IPS-18c (cell line): ENCODE measurements around the gene ITPRID1.

Experiments
- H3K4me3 ChIP-seq: 2 replicates; pipeline ENCODE4 v1.7.0; 2013; ENCODE audit warnings: low read depth, mild to moderate bottlenecking, low read length, moderate library complexity; ENCODE audit not compliant: insufficient read depth
- H3K9me3 ChIP-seq: one replicate; pipeline ENCODE4 v1.6.1; 2013; ENCODE audit warnings: mild to moderate bottlenecking, low read length, moderate library complexity; ENCODE audit not compliant: control insufficient read depth, insufficient read depth

ITPRID1 gene

DNA sequence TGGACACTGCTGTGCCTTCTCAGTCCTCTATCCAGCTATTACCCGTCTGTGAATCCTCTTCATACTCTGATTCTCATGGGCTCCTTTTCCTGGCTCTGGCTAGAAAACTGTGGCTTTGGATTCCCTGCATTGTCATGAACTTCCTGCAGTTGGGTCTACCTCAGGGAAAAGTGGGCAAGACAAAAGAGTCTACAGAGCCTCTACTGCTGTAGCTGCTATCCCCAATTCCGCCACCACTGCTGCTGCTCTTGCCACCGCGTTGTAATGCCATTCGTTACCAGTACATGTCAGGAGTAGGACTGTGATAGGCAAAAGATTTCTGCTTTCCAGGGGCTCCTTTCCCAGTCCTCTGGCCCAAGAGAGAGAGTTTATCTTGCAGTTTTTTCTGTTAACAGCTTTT is 149.2 kb downstream of the ITPRID1 start:
- H3K4me3 ChIP-seq: no peak overlapping the region
- no peaks in the 10 kb centered on the region for H3K9me3 ChIP-seq

DNA sequence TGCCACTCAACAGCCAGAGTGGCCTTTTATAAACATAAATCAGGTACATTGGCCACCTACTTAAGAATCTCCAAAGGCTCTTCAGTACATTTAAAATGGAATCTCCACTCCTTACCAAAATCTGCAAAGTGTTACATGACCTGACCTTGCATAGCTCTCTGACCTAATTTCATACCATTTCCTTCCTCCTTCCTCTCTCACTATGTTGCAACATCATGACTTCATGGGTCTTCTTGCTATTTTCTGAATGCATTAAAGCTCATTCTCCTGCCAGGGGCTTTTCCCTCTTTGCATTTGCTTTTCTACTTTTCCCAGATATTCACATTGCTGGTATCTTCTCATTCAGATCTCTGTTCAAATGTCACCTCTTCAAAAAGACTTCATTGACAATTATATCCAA is 151.0 kb downstream of the ITPRID1 start:
- no peaks in the 10 kb centered on the region for H3K9me3 ChIP-seq

DNA sequence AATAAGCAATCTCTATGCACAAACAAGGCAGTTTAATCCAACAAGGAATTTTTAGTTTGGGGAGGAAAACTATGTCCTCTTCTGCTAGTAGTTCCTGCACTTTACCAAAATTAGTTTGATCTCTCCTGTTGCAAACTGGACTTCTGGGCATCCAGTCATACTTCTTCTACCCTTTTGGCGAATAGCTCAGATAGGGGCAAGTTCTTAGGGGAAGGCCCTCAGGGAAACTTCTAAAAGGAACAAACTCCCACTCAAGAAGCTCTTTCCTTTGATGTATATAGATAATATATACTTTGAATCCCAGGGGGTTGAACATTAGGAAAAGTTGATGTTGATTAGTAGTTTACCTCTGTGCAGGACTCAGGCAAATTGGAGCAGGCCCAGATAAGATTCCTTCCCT is 151.7 kb downstream of the ITPRID1 start:
- H3K4me3 ChIP-seq: no peak overlapping the region

More for the DNA sequence above, 151.0 kb downstream of the ITPRID1 start:
- no peak overlapping the region for H3K4me3 ChIP-seq

GRCh38 chr7:31669461-31669860 is 155.6 kb downstream of the ITPRID1 start:
- no peaks in the 10 kb centered on the region for H3K9me3 ChIP-seq
- no peak overlapping the region for H3K4me3 ChIP-seq

More for the DNA sequence above, 151.7 kb downstream of the ITPRID1 start:
- H3K9me3 ChIP-seq: no peaks in the 10 kb centered on the region

DNA sequence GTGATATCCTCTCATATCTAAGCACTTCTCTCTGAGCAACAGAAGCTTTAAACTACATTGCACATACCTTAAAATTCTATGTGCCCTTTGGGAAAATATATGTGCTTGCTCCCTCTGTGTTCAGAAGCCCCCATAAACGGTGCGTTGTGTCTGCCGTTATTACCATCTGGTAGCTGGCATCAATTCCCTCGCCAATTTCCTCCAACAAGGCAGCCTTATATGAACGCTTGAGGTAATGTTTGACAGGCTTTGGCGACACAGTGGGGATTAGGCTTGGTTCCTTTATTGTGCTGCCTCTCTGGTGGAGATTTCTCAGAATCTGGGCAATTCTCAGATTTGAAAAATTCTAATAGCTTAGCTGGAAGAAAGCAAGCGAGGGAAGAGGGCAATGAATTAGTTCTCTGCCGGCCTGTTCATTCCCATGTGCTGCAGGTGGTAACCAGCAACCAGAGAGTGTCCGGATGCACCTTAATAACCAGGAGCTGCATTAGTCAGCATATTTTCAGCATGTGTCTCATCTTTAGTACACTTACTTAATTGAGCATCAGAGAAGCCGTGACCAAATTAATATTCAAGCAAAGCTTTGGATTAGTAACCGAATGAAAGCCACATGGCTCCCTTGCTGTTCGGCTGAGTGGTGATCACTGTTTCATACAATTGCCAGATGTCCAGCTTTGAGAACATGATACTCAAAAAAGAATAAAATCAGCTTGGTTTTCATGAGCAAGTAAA is 165.8 kb downstream of the ITPRID1 start:
- Histone ChIP-seq H3K9me3 (no peaks in the 10 kb centered on the region), H3K4me3 (no peak overlapping the region)

DNA sequence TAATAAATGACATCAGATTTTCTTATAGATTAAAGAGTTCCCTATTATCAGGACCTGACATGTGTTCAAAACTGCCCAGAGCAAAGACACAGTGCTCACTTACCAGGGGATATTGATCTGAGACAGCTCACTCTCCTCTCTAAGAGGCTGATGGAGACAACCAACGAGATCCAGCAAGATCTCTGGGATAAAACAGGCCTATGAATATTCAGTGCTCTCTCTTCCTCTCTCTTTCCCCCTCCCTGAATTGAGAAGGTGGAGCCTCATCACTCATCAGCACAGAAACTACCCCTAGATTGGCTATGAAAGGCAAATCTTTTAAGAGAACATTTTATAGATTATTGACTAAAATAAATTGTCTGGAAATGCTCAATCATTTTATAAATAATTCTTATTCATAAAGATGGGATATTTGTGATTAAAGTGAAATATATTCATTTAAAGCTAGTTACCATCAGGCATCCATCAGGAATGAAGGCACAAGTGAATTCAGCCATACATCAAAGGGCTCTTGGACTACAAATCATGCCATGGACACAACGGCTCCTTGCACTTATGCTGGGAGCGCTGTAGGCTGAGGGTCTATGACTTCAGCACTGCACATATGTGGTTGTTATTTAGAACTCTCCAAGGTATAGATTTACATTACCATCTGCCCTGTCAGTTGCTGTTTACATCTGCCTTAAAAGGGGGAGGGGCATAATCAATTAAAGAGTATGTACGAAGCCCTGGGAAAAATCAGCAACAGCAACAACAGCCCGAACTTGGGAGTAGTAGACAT is 169.7 kb downstream of the ITPRID1 start:
- no peaks in the 10 kb centered on the region for H3K9me3 ChIP-seq
- H3K4me3 ChIP-seq: no peak overlapping the region

DNA sequence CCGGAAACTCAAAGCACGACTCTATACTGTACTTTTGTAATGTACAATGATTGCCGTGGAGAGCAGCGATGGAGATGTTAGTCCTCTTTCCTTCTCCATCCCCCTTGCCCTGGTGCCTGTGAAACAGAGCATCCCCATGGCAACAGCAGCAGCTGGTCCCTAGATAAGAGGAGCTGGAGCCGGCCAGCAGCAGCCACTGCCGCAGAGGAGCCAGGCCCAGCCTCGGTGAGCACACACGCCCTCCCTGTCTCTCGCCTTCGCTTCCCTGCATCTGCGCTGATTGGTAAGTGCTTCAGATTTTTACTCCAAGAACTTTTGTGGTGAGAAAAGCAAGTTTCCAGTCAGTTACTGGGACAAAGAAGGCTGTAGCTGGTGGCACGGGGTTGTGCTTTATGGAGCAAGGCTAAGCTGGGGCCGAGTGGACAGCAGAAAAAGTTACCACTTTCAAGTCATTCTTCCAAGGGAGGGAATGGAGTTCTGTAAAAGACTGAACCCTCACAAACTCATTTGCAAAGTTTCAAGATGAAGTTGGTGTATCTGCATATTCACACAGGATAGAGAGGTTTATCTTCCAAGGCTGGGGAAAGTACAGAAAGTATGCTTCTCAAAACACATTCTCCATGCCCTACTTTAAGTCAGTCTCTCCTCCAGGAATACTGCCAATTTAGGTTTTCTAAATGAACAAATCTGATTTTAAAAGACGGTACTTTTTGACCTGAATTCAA is 173.3 kb downstream of the ITPRID1 start, which contains the start of gene PPP1R17:
Gene PPP1R17 (plus strand): TSS at position 192 of the 725 bp plus-strand sequence. CDS start 5,227 bp downstream, outside the sequence.
- Histone ChIP-seq H3K9me3 (no peaks in the 10 kb centered on the region), H3K4me3 (no peak within 1 kb of the TSS)

DNA sequence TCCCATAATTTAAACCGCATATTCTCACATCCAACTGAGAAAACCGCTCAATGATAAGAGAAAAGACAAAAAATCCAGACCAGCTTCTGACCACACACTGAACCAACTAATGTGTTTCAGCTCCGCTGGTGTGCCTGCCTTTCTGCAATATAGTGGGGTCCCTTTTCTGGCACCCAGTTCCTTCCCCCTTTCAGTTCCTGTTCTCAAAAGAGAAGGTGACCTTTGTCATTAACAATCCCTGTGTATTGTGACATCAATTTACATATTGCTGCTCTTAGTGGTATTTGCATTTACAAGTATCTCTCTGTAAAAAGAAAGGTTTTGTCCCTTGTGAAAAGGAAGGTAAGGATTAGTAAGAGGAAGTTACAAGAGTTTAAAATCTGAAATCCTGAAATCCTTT is 174.5 kb downstream of the ITPRID1 start:
- Histone ChIP-seq H3K4me3 (no peak overlapping the region), H3K9me3 (no peaks in the 10 kb centered on the region)

- Histone ChIP-seq H3K4me3 (no peak overlapping the region), H3K9me3 (no peaks in the 10 kb centered on the region)
These were observed 175.1 kb downstream of the ITPRID1 start for GRCh38 chr7:31688996-31689395.

DNA sequence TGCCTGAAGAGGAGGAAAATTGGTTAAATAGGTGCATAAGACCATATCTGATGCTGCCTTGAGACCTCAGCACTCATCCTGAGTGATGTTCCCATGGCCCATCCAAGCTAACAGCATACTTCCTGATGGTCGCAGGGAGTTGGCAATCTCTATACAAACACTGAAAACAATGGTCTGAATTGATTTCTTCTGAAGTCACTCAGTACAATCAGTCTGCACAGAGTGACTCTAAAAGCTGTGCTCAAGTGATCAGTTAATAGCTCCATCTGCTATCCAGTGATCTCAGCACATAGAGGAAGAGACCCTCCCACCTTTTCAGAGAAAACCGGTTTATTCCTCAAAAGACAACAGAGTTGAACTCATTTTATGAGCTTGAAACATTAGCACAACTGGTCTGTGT is 177.0 kb downstream of the ITPRID1 start:
- Histone ChIP-seq H3K4me3 (no peak overlapping the region), H3K9me3 (no peaks in the 10 kb centered on the region)

- Histone ChIP-seq H3K4me3 (no peak overlapping the region), H3K9me3 (no peaks in the 10 kb centered on the region)
These were observed 178.6 kb downstream of the ITPRID1 start for GRCh38 chr7:31692451-31692850.

DNA sequence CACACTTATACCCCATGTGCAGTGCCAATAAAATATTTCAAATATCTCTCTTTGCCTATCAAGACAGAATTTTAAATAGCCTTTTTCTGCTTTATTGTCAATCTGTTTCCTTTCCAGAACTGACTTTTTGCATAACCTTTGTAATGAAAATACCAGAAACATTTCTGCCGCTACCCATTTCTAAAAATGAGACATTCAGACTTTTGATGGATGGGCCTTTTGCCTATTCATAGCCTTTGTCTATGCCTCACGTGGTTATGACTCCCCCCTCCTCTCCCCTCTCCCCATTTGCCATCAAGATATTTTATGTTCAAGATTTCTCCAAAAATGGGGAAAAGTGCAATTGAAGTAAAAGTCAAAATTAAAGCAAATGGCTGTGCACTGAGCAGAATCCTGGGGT is 179.0 kb downstream of the ITPRID1 start:
- no peak overlapping the region for H3K4me3 ChIP-seq
- H3K9me3 ChIP-seq: no peaks in the 10 kb centered on the region

- Histone ChIP-seq H3K9me3 (no peaks in the 10 kb centered on the region), H3K4me3 (no peak overlapping the region)
These were observed 182.1 kb downstream of the ITPRID1 start for GRCh38 chr7:31695859-31696614.

- Histone ChIP-seq H3K4me3 (no peak overlapping the region), H3K9me3 (no peaks in the 10 kb centered on the region)
These were observed 185.2 kb downstream of the ITPRID1 start for GRCh38 chr7:31699050-31699449.

GRCh38 chr7:31702354-31702753 is 188.5 kb downstream of the ITPRID1 start:
- Histone ChIP-seq H3K4me3 (no peak overlapping the region), H3K9me3 (no peaks in the 10 kb centered on the region)

DNA sequence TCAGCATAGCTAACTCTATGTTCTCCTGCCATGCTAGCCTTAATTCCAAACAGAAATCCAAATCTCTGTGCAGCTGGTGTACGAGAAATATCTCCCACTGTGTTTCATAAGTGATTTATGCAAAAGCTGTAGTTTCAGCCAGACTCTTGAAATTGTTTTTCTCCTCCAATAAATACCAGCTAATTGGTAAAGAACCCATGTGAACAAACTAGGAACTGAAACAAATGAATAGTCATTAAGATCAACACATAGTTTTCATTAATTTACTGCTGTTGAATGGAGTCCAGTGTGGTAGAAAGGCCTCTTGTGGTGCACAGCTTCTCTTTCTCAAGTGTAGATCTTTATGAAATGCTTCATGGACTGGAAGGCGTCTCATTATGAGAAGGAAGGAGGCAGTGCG is 191.5 kb downstream of the ITPRID1 start:
- Histone ChIP-seq H3K4me3 (no peak overlapping the region), H3K9me3 (no peaks in the 10 kb centered on the region)

DNA sequence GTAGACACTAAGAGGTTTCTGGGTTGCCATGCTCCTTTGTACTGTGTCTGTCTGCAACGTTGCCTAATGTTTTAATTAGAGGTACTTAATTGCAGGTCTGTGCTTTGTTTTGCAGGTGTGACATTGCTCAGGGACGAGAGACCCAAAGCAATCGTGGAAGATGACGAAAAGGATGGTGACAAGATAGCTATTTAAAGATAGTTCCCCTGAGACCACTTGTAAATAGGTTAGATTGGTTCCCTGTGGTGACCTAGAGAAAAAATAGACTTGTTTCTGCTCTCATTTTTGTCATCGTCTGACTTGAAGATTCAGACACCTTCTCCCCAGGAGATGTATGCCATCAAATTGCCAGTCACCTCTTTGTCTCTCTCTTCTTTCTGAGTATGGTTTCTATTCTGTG is 193.2 kb downstream of the ITPRID1 start:
- H3K4me3 ChIP-seq: no peak overlapping the region
- H3K9me3 ChIP-seq: peaks cover under 1% of the 10 kb centered on the region
